HepG2 (cell line): ENCODE results near the gene GCN1. TPM values are rescaled to one million over a fixed set of nuclear protein-coding genes. Genes with fewer than 3 reads are reported as not detected.

Experiments
- ATAC-seq: fragments of 200-7000 bp; cut with Tn5 transposase; 3 replicates; pipeline ENCODE4 v1.9.1; 2020; ENCODE audit warnings: mild to moderate bottlenecking, moderate library complexity
- BruUV-seq: library from RNA; stranded (reverse); fragments of 400-500 nt; replicated peaks from 2 replicates; lab custom pipeline; 2021; lab: Mats Ljungman, UMichigan
- CTCF ChIA-PET: fragments of 300-600 bp; formaldehyde crosslinking; extraction: SDS; loops from one replicate; lab custom pipeline; 2021; ENCODE audit warnings: low total read pairs, inconsistent platforms, low intra/inter-chr PET ratio; lab: Yijun Ruan, JAX
- POLR2A ChIA-PET: fragments of 350-600 bp; sonication (Branson Sonifier 250); formaldehyde crosslinking; loops from one replicate; lab custom pipeline; 2020; ENCODE audit warnings: antibody characterized with exemption, inconsistent platforms; lab: Yijun Ruan, JAX
- DNase-seq: peaks from one replicate; pipeline ENCODE4 v3.0.0-alpha.2; 2015; ENCODE audit warnings: low spot score
- FAIRE-seq: peaks from 3 replicates; lab custom pipeline; 2011; peaks lifted over from hg19 to GRCh38; lab: Jason Lieb, UNC
- H2AFZ ChIP-seq: one replicate; pipeline ENCODE4 v1.6.1; 2011; ENCODE audit warnings: low read length, inconsistent platforms
- H3K27ac ChIP-seq: fragments of 300-600 bp; 3 replicates; pipeline ENCODE4 v1.8.0; 2011; ENCODE audit warnings: mixed run types, mild to moderate bottlenecking, mixed read lengths, low read length, inconsistent platforms; ENCODE audit not compliant: insufficient read depth; ENCODE audit errors: extremely low read length
- H3K27me3 ChIP-seq, 2 experiments: fragments of 200-600 bp in 1 of 2; 2 replicates in 1 of 2; 3 replicates in 1 of 2; pipeline versions ENCODE4 v1.6.0 to v1.8.0; 2011; ENCODE audit warnings: low read length in 2 of 2, mild to moderate bottlenecking in 2 of 2, moderate library complexity in 2 of 2, inconsistent platforms in 1 of 2; ENCODE audit not compliant: insufficient read depth in 2 of 2, control insufficient read depth in 1 of 2
- H3K36me3 ChIP-seq, 2 experiments: fragments of 200-600 bp in 1 of 2; replicated peaks in 1 of 2; 2 replicates in 1 of 2; 3 replicates in 1 of 2; pipeline versions ENCODE4 v1.5.1 to v1.8.0; 2011; ENCODE audit warnings: low read length in 2 of 2, inconsistent platforms in 1 of 2; ENCODE audit not compliant: insufficient read depth in 2 of 2, control insufficient read depth in 1 of 2
- H3K4me1 ChIP-seq: 2 replicates; pipeline ENCODE4 v1.5.1; 2012; ENCODE audit warnings: low read length, inconsistent platforms; ENCODE audit not compliant: insufficient read depth
- H3K4me2 ChIP-seq: 2 replicates; pipeline ENCODE4 v1.6.0; 2011; ENCODE audit warnings: low read depth, low read length, inconsistent platforms
- H3K4me3 ChIP-seq, 3 experiments: fragments of 200-600 bp in 1 of 3; sonication (generic), shearing (Covaris generic) in 1 of 3; replicated peaks in 1 of 3; 2 replicates each; pipeline ENCODE4 v1.5.1; 2011 to 2016; ENCODE audit warnings: low read length in 3 of 3, inconsistent platforms in 2 of 3, low read depth in 2 of 3, mild to moderate bottlenecking in 2 of 3, control low read depth in 1 of 3, mixed read lengths in 1 of 3; ENCODE audit not compliant: insufficient read depth in 1 of 3
- H3K79me2 ChIP-seq: one replicate; pipeline ENCODE4 v1.6.1; 2011; ENCODE audit warnings: low read length, inconsistent platforms; ENCODE audit not compliant: insufficient read depth
- H3K9ac ChIP-seq: 2 replicates; pipeline ENCODE4 v1.6.0; 2011; ENCODE audit warnings: mild to moderate bottlenecking, low read depth, low read length, inconsistent platforms; ENCODE audit not compliant: insufficient read depth
- H3K9me3 ChIP-seq: 2 replicates; pipeline ENCODE4 v1.5.1; 2012; ENCODE audit warnings: mild to moderate bottlenecking, low read length
- H4K20me1 ChIP-seq: 2 replicates; pipeline ENCODE4 v1.6.0; 2011; ENCODE audit warnings: inconsistent platforms, mild to moderate bottlenecking, low read length, moderate library complexity; ENCODE audit not compliant: insufficient read depth
- AGO2 ChIP-seq: fragments of 200-400 bp; formaldehyde crosslinking; optimal IDR thresholded peaks from 2 replicates; pipeline ENCODE3; 2017; ENCODE audit warnings: mild to moderate bottlenecking, low read depth, low read length, moderate library complexity
- FOXO4 ChIP-seq: sonication (generic); formaldehyde crosslinking; conservative IDR thresholded peaks from 2 replicates; pipeline ENCODE4 v1.8.1; 2023; ENCODE audit warnings: missing genetic modification reagents
- JARID2 ChIP-seq: sonication (generic); formaldehyde crosslinking; IDR thresholded peaks from 2 replicates; pipeline ENCODE4 v1.8.1; 2023; ENCODE audit warnings: missing genetic modification reagents, inconsistent platforms; ENCODE audit not compliant: insufficient replicate concordance
- POLR2A ChIP-seq, 2 experiments: IDR thresholded peaks; 2 replicates each; pipeline ENCODE4 v1.6.1; 2011; ENCODE audit warnings: low read depth in 2 of 2, low read length in 2 of 2, mild to moderate bottlenecking in 1 of 2, moderate library complexity in 1 of 2; ENCODE audit not compliant: insufficient read depth in 1 of 2
- RBM22 ChIP-seq: fragments of 200-400 bp; formaldehyde crosslinking; optimal IDR thresholded peaks from 2 replicates; pipeline ENCODE3; 2017; ENCODE audit warnings: mild to moderate bottlenecking, low read length, moderate library complexity
- SYNCRIP ChIP-seq: fragments of 200-400 bp; formaldehyde crosslinking; IDR thresholded peaks from 2 replicates; pipeline ENCODE4 v1.6.1; 2018; ENCODE audit warnings: mild to moderate bottlenecking, low read depth, low read length; ENCODE audit not compliant: insufficient read depth
- ZNF512B ChIP-seq: sonication (generic); formaldehyde crosslinking; IDR thresholded peaks from 2 replicates; pipeline ENCODE4 v1.5.1; 2020; ENCODE audit warnings: missing genetic modification reagents, mild to moderate bottlenecking, borderline replicate concordance
- ZNF589 ChIP-seq: sonication (generic); formaldehyde crosslinking; conservative IDR thresholded peaks from 2 replicates; pipeline ENCODE4 v1.8.0; 2022; ENCODE audit warnings: mild to moderate bottlenecking, moderate library complexity, missing genetic modification reagents
- ZNF768 ChIP-seq: sonication (generic); formaldehyde crosslinking; IDR thresholded peaks from 2 replicates; pipeline ENCODE4 v1.4.0; 2020; ENCODE audit warnings: missing genetic modification reagents
- WGBS: methylation state at CpG from one replicate; pipeline ENCODE4 v1.1.6; 2017; ENCODE audit warnings: low lambda C conversion rate; 5-methylcytosine and 5-hydroxymethylcytosine counted together
- in situ Hi-C: cut with HindIII; loops from 2 replicates; pipeline ENCODE4 v1.10.0; 2017; ENCODE audit warnings: low pct_unique_long_range_greater_than_20kb; ENCODE audit not compliant: extremely low pct_ligation_motif_present
- intact Hi-C: fragments of 100-400 bp; cut with micrococcal nuclease; formaldehyde crosslinking; loops from one replicate; pipeline ENCODE4 v1.10.0; 2022; ENCODE audit not compliant: unreplicated experiment
- polyA plus RNA-seq, 8 experiments: library from polyadenylated mRNA; depleted of rRNA in 3 of 8; stranded (reverse) in 7 of 8; unstranded in 1 of 8; fragments of >200 nt; fragmentation: Illumina TruSeq in 4 of 8; extraction: Trizol in 4 of 8; gene quantifications; 2 replicates each; pipeline versions ENCODE4 v1.2.1 to v1.2.3, GENCODE V29; 2011 to 2016; ENCODE audit warnings: low read depth in 4 of 8, missing spikeins in 1 of 8, mixed read lengths in 1 of 8; ENCODE audit not compliant: insufficient read depth in 1 of 8
- total RNA-seq, 5 experiments: library from RNA; depleted of rRNA; stranded (reverse); fragments of >200 nt; fragmentation: Illumina TruSeq; extraction: Trizol; gene quantifications; 2 replicates each; pipeline ENCODE4 v1.2.3, GENCODE V29; 2016; ENCODE audit warnings: low read depth in 1 of 5

Gene GCN1
- total and polyA plus RNA-seq, 2 of the 13 experiments (the other 11 are each of a cell fraction or from before 2014, with no cell fraction given), result 58.2 to 83.0 TPM

GRCh38 chr12:120161852-120162251, 32.7 kb downstream of the GCN1 start:
- 99% methylated on average over 11 of the region's 11 CpGs for WGBS
- CTCF ChIA-PET, result no interaction called here
- no peaks in the 10 kb centered on the region for H3K9me3 ChIP-seq

GRCh38 chr12:120159509-120160237, 34.8 kb downstream of the GCN1 start:
- H3K27me3 ChIP-seq, result no peaks in the 10 kb centered on the region
- FAIRE-seq (no peak), ATAC-seq (no peak)

More at GRCh38 chr12:120161852-120162251, 32.7 kb downstream of the GCN1 start:
- no peaks in the 10 kb centered on the region for H4K20me1 ChIP-seq
- no TSS peak for BruUV-seq
- H3K4me2 ChIP-seq, result no peak overlapping the region
- H3K36me3 ChIP-seq, result peaks cover 57 to 75% of the 10 kb centered on the region in 2 experiments
- no peak for DNase-seq
- H3K79me2 ChIP-seq, result no peaks in the 10 kb centered on the region
- no peak overlapping the region for H2AFZ ChIP-seq
- H3K9ac ChIP-seq, result no peak overlapping the region
- no peak for ATAC-seq
- in situ Hi-C loops, result no loop called here
- TF ChIP-seq JARID2 (CRISPR knock-in tag), result no peak
- TF ChIP-seq RBM22, result peak; percentile 33
- TF ChIP-seq ZNF589 (CRISPR knock-in tag), result no peak
- peak; percentile 45 for TF ChIP-seq AGO2
- TF ChIP-seq, all 625 proteins: peak for 2
- POLR2A ChIA-PET, result interaction anchor here (1.3 kb wide), 2 partner anchors 10 to 39 kb away, joined by 3 to 7 read pairs; no protein-coding TSS in a partner anchor
- no peak overlapping the region for H3K4me3 ChIP-seq
- intact Hi-C loops, result no loop called here
- H3K27me3 ChIP-seq, result no peaks in the 10 kb centered on the region
- FAIRE-seq, result no peak
- no peak overlapping the region for H3K27ac ChIP-seq
- H3K4me1 ChIP-seq, result peaks cover 9% of the 10 kb centered on the region; the same call in 1 of the 2 replicates

More at GRCh38 chr12:120159509-120160237, 34.8 kb downstream of the GCN1 start:
- Histone ChIP-seq H4K20me1 (no peaks in the 10 kb centered on the region), H3K9me3 (no peaks in the 10 kb centered on the region), H3K27ac (no peak overlapping the region), H3K4me1 (peaks cover 9% of the 10 kb centered on the region; the same call in 1 of the 2 replicates), H3K79me2 (no peaks in the 10 kb centered on the region), H3K9ac (no peak overlapping the region), H3K36me3 (peaks cover 74 to 97% of the 10 kb centered on the region in 2 experiments), H2AFZ (no peak overlapping the region), H3K4me3 (no peak overlapping the region), H3K4me2 (no peak overlapping the region)
- CTCF ChIA-PET, result no interaction called here
- intact Hi-C loops (no loop called here), in situ Hi-C loops (no loop called here)
- TF ChIP-seq AGO2, result peak; percentile 38
- no peak for TF ChIP-seq FOXO4 (CRISPR knock-in tag)
- TF ChIP-seq SYNCRIP, result no peak
- TF ChIP-seq POLR2A (IDR thresholded peaks at IDR 0.05; ENCODE audit: insufficient read depth in 1 of 2, low read depth in 2 of 2, low read length in 2 of 2), result 0 out of 4 replicates have a peak, but pooled peaks of 1 of the 2 experiments have one; percentile 19
- TF ChIP-seq ZNF768 (CRISPR knock-in tag), result peak; percentile 14; the same call in 1 of the 2 replicates
- no peak for TF ChIP-seq ZNF512B (CRISPR knock-in tag)
- no peak for DNase-seq
- BruUV-seq, result no TSS peak
- 97% methylated on average over 11 of the region's 12 CpGs for WGBS
- POLR2A ChIA-PET, result interaction anchor here (1.1 kb wide), 1 partner anchor 22 kb away, joined by 3 read pairs; no protein-coding TSS in a partner anchor
